Endodermal cell (in vitro differentiated cells): ENCODE results near the gene NAV2. TPM values are rescaled to one million over a fixed set of nuclear protein-coding genes. Genes with fewer than 3 reads are reported as not detected.

Experiments
- DNase-seq: peaks from one replicate; pipeline ENCODE4 v3.0.0-alpha.2; 2017
- H3K27ac ChIP-seq: 2 replicates; pipeline ENCODE4 v1.5.1; 2013; ENCODE audit warnings: mild to moderate bottlenecking, low read depth, low read length, moderate library complexity
- H3K27me3 ChIP-seq: 2 replicates; pipeline ENCODE4 v1.6.1; 2013; ENCODE audit warnings: mild to moderate bottlenecking, low read length, moderate library complexity; ENCODE audit not compliant: insufficient read depth, control insufficient read depth, poor library complexity, severe bottlenecking
- H3K36me3 ChIP-seq: 2 replicates; pipeline ENCODE4 v1.7.0; 2013; ENCODE audit warnings: mild to moderate bottlenecking, low read length, moderate library complexity; ENCODE audit not compliant: control insufficient read depth, insufficient read depth
- H3K4me1 ChIP-seq: one replicate; pipeline ENCODE4 v1.7.0; 2013; ENCODE audit warnings: low read length; ENCODE audit not compliant: control insufficient read depth, insufficient read depth
- H3K4me3 ChIP-seq: 2 replicates; pipeline ENCODE4 v1.5.1; 2013; ENCODE audit warnings: mild to moderate bottlenecking, low read length, moderate library complexity
- H3K9ac ChIP-seq: 2 replicates; pipeline ENCODE4 v1.6.1; 2013; ENCODE audit warnings: mild to moderate bottlenecking, low read length, moderate library complexity; ENCODE audit not compliant: poor library complexity, severe bottlenecking; ENCODE audit errors: extremely low read depth
- H3K9me3 ChIP-seq: 2 replicates; pipeline ENCODE4 v1.6.1; 2013; ENCODE audit warnings: mild to moderate bottlenecking, low read length, moderate library complexity; ENCODE audit not compliant: control insufficient read depth
- H3K27ac Mint-ChIP-seq: 2 replicates; pipeline ENCODE4 v1.8.0; 2020; ENCODE audit warnings: mixed read lengths
- H3K27me3 Mint-ChIP-seq: 2 replicates; pipeline ENCODE4 v1.8.0; 2021; ENCODE audit warnings: mild to moderate bottlenecking, mixed read lengths; ENCODE audit not compliant: insufficient read depth
- H3K36me3 Mint-ChIP-seq: 2 replicates; pipeline ENCODE4 v1.8.0; 2020; ENCODE audit warnings: low read depth, mixed read lengths
- H3K4me1 Mint-ChIP-seq: 2 replicates; pipeline ENCODE4 v1.8.0; 2020; ENCODE audit warnings: mixed read lengths
- H3K4me3 Mint-ChIP-seq: 2 replicates; pipeline ENCODE4 v1.8.0; 2020; ENCODE audit warnings: mild to moderate bottlenecking, moderate library complexity, mixed read lengths
- H3K9me3 Mint-ChIP-seq: 2 replicates; pipeline ENCODE4 v1.8.0; 2020; ENCODE audit warnings: mild to moderate bottlenecking, mixed read lengths
- WGBS, 2 experiments: methylation state at CpG; one replicate each; pipeline versions ENCODE4 v1.1.5 to v1.1.7; 2013; ENCODE audit warnings: missing lambda C conversion rate in 2 of 2, mixed read lengths in 1 of 2; ENCODE audit not compliant: insufficient coverage in 1 of 2, insufficient read length in 1 of 2; 5-methylcytosine and 5-hydroxymethylcytosine counted together
- total RNA-seq, 2 donors: library from RNA; stranded (reverse); fragmentation: NEBNext Ultra II Directional in 1 of 2; extraction: Animal tissue kit (Norgen Biotek cat#: 25700) in 1 of 2; gene quantifications; 2 replicates in 1 of 2; 3 replicates in 1 of 2; pipeline ENCODE4 v1.2.1, GENCODE V29; 2021
- TF ChIP-seq, protein P1 (sequence below): fragments of 200-600 bp; sonication (generic); conservative IDR thresholded peaks from 2 replicates; pipeline ENCODE4 v1.5.0; 2021; ENCODE audit warnings: antibody characterized with exemption, mild to moderate bottlenecking

NAV2 gene
- total RNA-seq, 2 donors from 2014 or later: 37.1 to 42.4 TPM

- Histone ChIP-seq H3K9me3 (peaks cover 2% of the 10 kb centered on the region), H3K27me3 (no peaks in the 10 kb centered on the region), H3K4me1 (no peaks in the 10 kb centered on the region), H3K36me3 (no peaks in the 10 kb centered on the region), H3K9ac (no peak overlapping the region), H3K4me3 (no peak overlapping the region), H3K27ac (no peak overlapping the region)
- Mint-ChIP-seq H3K4me1 (peaks cover 10% of the 10 kb centered on the region), H3K27me3 (no peaks in the 10 kb centered on the region), H3K36me3 (peaks cover 3% of the 10 kb centered on the region), H3K4me3 (no peak overlapping the region), H3K9me3 (no peaks in the 10 kb centered on the region), H3K27ac (no peak overlapping the region)
- WGBS, 2 experiments: 90 to 96% methylated on average over 9 to 12 of the region's 12 CpGs
- DNase-seq: peak; percentile 29
- TF ChIP-seq, protein P1, sequence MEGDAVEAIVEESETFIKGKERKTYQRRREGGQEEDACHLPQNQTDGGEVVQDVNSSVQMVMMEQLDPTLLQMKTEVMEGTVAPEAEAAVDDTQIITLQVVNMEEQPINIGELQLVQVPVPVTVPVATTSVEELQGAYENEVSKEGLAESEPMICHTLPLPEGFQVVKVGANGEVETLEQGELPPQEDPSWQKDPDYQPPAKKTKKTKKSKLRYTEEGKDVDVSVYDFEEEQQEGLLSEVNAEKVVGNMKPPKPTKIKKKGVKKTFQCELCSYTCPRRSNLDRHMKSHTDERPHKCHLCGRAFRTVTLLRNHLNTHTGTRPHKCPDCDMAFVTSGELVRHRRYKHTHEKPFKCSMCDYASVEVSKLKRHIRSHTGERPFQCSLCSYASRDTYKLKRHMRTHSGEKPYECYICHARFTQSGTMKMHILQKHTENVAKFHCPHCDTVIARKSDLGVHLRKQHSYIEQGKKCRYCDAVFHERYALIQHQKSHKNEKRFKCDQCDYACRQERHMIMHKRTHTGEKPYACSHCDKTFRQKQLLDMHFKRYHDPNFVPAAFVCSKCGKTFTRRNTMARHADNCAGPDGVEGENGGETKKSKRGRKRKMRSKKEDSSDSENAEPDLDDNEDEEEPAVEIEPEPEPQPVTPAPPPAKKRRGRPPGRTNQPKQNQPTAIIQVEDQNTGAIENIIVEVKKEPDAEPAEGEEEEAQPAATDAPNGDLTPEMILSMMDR: no peak
Measured at GRCh38 chr11:19828382-19829108, 115.9 kb downstream of the NAV2 start.

DNA sequence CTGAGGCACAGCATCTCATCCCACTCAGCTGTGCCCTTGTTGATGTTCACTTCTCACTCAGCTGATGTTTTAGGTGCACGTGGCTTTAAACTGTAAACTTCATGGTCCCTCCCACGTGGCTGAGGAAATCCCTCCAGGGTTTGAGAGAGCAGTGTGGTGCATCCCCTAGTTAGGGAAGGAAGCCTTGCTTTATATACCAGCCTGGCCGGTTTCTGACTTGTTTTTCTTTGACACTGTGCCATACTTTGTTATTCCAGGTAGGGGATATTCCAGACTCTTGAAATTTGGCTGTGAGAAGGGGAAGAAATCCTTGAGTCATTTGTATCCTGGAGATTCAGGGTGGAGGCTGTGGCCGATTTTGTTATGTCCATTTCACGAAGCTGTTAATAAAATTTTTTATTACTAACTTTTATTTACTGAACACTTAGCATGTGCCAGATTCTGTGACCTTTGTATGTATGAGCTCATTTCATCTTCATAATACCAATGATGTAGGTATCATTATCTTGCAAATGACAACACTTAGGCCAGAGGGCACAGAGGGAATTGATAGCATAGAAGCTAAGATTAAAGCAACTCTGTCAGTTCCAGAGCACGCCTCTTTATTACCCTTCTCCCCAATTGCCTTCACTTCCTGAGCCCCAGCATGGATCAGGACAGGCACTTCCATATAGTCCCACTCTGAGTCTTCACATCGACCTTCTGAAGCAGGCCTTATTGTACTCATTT, 116.6 kb downstream of the NAV2 start:
- no peak overlapping the region for H3K27ac Mint-ChIP-seq
- no peak overlapping the region for H3K27ac ChIP-seq
- 50 to 62% methylated on average over 2 to 7 of the region's 7 CpGs for WGBS, 2 experiments

GRCh38 chr11:19832086-19832750, 119.6 kb downstream of the NAV2 start:
- H3K27me3 Mint-ChIP-seq: no peaks in the 10 kb centered on the region
- H3K4me3 Mint-ChIP-seq: no peak overlapping the region
- no peak overlapping the region for H3K4me3 ChIP-seq
- no peaks in the 10 kb centered on the region for H3K36me3 ChIP-seq
- H3K27ac Mint-ChIP-seq: no peak overlapping the region
- no peak overlapping the region for H3K9ac ChIP-seq
- H3K27me3 ChIP-seq: no peaks in the 10 kb centered on the region
- H3K9me3 ChIP-seq: peaks cover 8% of the 10 kb centered on the region
- no peak for DNase-seq
- H3K36me3 Mint-ChIP-seq: peaks cover 10% of the 10 kb centered on the region
- peaks cover 10% of the 10 kb centered on the region for H3K4me1 Mint-ChIP-seq
- 91 to 95% methylated on average over 10 to 12 of the region's 12 CpGs for WGBS, 2 experiments
- TF ChIP-seq, protein P1: no peak
- H3K9me3 Mint-ChIP-seq: peaks cover 5% of the 10 kb centered on the region
- H3K27ac ChIP-seq: peak overlapping the region; percentile 42
- H3K4me1 ChIP-seq: no peaks in the 10 kb centered on the region

More for the DNA sequence above, 116.6 kb downstream of the NAV2 start:
- Mint-ChIP-seq H3K4me3 (no peak overlapping the region), H3K4me1 (peaks cover 10% of the 10 kb centered on the region), H3K27me3 (no peaks in the 10 kb centered on the region), H3K9me3 (peaks cover 5% of the 10 kb centered on the region), H3K36me3 (peaks cover 10% of the 10 kb centered on the region)
- TF ChIP-seq, protein P1: no peak
- no peaks in the 10 kb centered on the region for H3K27me3 ChIP-seq
- no peak overlapping the region for H3K9ac ChIP-seq
- no peak overlapping the region for H3K4me3 ChIP-seq
- DNase-seq: peak; percentile 34
- peaks cover 8% of the 10 kb centered on the region for H3K9me3 ChIP-seq
- H3K36me3 ChIP-seq: no peaks in the 10 kb centered on the region
- H3K4me1 ChIP-seq: no peaks in the 10 kb centered on the region
